Tibial nerve (tissue), 4 donors: ENCODE data around the gene RPS6KA5. TPM values are rescaled to one million over a fixed set of nuclear protein-coding genes. Genes with fewer than 3 reads are reported as not detected.

Experiments used
- DNase-seq, 2 donors: peaks; one replicate each; pipeline ENCODE4 v3.0.0-alpha.2; 2019; ENCODE audit warnings: low spot score in 2 of 2
- H3K27ac ChIP-seq, 4 donors: fragments of 200-600 bp; sonication (generic) in 3 of 4; one replicate each; pipeline ENCODE4 v1.5.1; 2017 to 2019; ENCODE audit warnings: mild to moderate bottlenecking in 1 of 4
- H3K27me3 ChIP-seq, 2 donors: fragments of 200-600 bp; sonication (generic) in 1 of 2; one replicate each; pipeline versions ENCODE4 v1.5.1 to v1.6.0; 2017 to 2019
- H3K36me3 ChIP-seq, 3 donors: fragments of 200-600 bp; sonication (generic); one replicate each; pipeline ENCODE4 v1.5.1; 2018 to 2019
- H3K4me1 ChIP-seq, 4 donors: fragments of 200-600 bp; sonication (generic) in 3 of 4; one replicate each; pipeline ENCODE4 v1.5.1; 2017 to 2019
- H3K4me3 ChIP-seq, 4 donors: fragments of 200-600 bp; sonication (generic) in 3 of 4; one replicate each; pipeline ENCODE4 v1.5.1; 2017 to 2019; ENCODE audit warnings: mild to moderate bottlenecking in 1 of 4, moderate library complexity in 1 of 4
- H3K9me3 ChIP-seq, 4 donors: fragments of 200-600 bp; sonication (generic) in 3 of 4; one replicate each; pipeline ENCODE4 v1.5.1; 2017 to 2019
- EP300 ChIP-seq, 2 donors: sonication (generic); formaldehyde crosslinking; IDR thresholded peaks; one replicate each; pipeline ENCODE4 v1.6.1; 2017; ENCODE audit warnings: antibody characterized with exemption in 2 of 2, mild to moderate bottlenecking in 1 of 2
- POLR2A ChIP-seq, 2 donors: fragments of 450-650 bp; IDR thresholded peaks; one replicate each; pipeline ENCODE4 v1.6.1; 2017; ENCODE audit warnings: antibody characterized with exemption in 2 of 2, mild to moderate bottlenecking in 2 of 2, moderate library complexity in 2 of 2
- WGBS, 2 donors: methylation state at CpG; one replicate each; pipeline ENCODE4 v1.1.5; 2018; 5-methylcytosine and 5-hydroxymethylcytosine counted together
- total RNA-seq, 4 donors: library from RNA; depleted of rRNA; stranded (reverse); fragments of >200 nt; gene quantifications; one replicate each; pipeline ENCODE4 v1.1.0, GENCODE V29; 2016
- TF ChIP-seq, protein P1 (sequence below), 5 experiments: fragments of 200-600 bp in 3 of 5; fragments of 450-650 bp in 2 of 5; sonication (generic) in 3 of 5; IDR thresholded peaks; one replicate each; pipeline ENCODE4 v1.5.1; 2016 to 2019; ENCODE audit warnings: antibody characterized with exemption in 5 of 5, mild to moderate bottlenecking in 3 of 5, moderate library complexity in 2 of 5

RPS6KA5 gene
- total RNA-seq, 4 donors from 2014 or later = 8.4 to 12.7 (median 10.1) TPM

DNA sequence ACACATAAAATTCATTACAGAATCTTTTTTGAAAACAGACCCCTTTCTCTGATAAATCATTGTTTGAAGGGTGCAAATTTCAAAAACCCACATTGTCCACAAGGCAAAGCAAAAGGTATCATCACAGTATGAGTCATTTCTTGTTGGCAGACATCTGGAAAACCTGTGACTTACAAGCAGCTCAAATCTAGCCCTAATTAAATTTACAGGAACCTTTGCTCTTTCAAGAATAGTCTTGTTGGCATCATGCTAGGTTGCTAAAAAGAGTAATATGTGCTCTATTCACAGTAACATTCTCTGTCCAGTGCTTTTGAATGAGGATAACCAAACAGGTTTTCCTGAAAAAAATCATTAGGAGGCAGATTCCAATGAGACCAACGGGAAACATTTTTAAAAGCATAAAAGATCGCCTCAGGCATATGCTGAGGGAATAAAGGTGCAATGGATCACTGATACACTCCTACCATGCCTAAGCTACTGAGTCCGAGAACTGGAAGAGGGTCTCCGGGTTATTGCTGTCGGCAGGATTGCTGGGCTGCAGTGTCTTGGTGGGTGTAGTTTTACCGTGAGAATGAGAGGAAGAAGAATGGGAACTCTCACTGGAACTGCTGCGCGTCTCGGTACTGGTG is 188.7 kb downstream of the RPS6KA5 start:
- 85 to 86% methylated on average over 9 of the region's 9 CpGs for WGBS, 2 donors
- peaks cover 0 to 36% (median 0%) of the 10 kb centered on the region in 3 donors for H3K36me3 ChIP-seq
- no peaks in the 10 kb centered on the region for H3K9me3 ChIP-seq
- no peak overlapping the region for H3K4me3 ChIP-seq
- H3K27ac ChIP-seq = no peak overlapping the region
- TF ChIP-seq EP300 (IDR thresholded peaks at IDR 0.05) (no peak), POLR2A (IDR thresholded peaks at IDR 0.05) (no peak)
- TF ChIP-seq, protein P1, sequence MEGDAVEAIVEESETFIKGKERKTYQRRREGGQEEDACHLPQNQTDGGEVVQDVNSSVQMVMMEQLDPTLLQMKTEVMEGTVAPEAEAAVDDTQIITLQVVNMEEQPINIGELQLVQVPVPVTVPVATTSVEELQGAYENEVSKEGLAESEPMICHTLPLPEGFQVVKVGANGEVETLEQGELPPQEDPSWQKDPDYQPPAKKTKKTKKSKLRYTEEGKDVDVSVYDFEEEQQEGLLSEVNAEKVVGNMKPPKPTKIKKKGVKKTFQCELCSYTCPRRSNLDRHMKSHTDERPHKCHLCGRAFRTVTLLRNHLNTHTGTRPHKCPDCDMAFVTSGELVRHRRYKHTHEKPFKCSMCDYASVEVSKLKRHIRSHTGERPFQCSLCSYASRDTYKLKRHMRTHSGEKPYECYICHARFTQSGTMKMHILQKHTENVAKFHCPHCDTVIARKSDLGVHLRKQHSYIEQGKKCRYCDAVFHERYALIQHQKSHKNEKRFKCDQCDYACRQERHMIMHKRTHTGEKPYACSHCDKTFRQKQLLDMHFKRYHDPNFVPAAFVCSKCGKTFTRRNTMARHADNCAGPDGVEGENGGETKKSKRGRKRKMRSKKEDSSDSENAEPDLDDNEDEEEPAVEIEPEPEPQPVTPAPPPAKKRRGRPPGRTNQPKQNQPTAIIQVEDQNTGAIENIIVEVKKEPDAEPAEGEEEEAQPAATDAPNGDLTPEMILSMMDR (IDR thresholded peaks at IDR 0.05) = no peak
- no peak for DNase-seq
- H3K27me3 ChIP-seq = no peaks in the 10 kb centered on the region
- peaks cover 0 to 8% (median 0%) of the 10 kb centered on the region in 4 donors for H3K4me1 ChIP-seq

DNA sequence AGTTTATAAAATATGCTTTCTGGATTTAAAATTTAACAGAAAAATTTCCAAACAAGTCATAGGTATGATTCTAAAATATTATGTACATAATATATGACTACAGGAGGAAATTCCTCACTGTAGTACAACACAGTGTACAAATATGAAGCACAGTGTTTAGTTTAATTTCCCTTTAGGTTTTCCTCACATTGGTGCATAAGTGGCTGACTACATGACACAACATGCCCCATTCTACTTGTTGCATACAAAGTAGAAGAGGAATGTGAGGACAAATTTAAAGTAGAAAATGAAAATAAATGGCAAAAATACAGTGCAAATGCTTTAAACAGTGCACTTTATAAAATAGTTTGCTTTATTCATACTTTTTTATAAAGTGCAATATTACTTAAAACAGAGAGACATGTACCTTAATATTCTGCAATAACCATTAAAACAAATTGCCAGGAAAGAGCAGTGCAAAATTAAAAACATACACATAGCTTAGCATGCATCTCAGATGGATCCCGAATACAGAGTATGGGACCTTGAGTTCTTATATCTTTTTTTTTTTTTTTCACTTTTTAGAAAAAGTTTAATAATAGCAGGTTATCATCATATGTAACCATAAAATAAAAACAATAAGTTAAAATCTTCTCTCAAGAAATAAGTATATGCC is 189.4 kb downstream of the RPS6KA5 start:
- TF ChIP-seq EP300 (IDR thresholded peaks at IDR 0.05) (no peak), POLR2A (IDR thresholded peaks at IDR 0.05) (no peak)
- TF ChIP-seq, protein P1 (IDR thresholded peaks at IDR 0.05) = no peak
- Histone ChIP-seq H3K9me3 (no peaks in the 10 kb centered on the region), H3K4me1 (peaks cover 0 to 9% (median 0%) of the 10 kb centered on the region in 4 donors), H3K36me3 (peaks cover 0 to 32% (median 0%) of the 10 kb centered on the region in 3 donors), H3K27me3 (no peaks in the 10 kb centered on the region), H3K27ac (no peak overlapping the region), H3K4me3 (no peak overlapping the region)
- 83 to 87% methylated on average over 1 of the region's 1 CpG for WGBS, 2 donors
- DNase-seq = no peak

DNA sequence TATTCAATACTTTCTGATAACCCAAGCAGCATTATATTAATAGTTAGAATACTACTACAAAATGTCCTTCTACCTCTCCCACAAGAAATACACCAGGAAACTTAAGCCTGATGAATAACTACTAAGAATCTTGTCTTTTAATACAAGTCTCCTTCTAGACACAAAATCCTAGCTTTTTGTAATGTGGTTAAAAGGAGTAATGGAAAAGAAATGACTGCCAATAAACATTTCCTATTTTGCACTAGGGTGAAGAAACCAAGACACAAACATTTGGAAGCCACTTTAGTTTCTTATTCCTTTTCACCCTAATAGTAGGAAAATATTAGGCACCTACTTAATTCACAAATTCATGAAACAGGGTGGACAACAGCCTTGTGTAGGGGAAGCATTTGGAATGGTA is 192.9 kb downstream of the RPS6KA5 start:
- Histone ChIP-seq H3K27me3 (no peaks in the 10 kb centered on the region), H3K4me3 (no peak overlapping the region), H3K4me1 (peaks cover 0 to 9% (median 0%) of the 10 kb centered on the region in 4 donors), H3K36me3 (peaks cover 0 to 10% (median 0%) of the 10 kb centered on the region in 3 donors), H3K9me3 (no peaks in the 10 kb centered on the region), H3K27ac (no peak overlapping the region)
- DNase-seq = no peak
- no peak for TF ChIP-seq EP300 (IDR thresholded peaks at IDR 0.05)
- TF ChIP-seq POLR2A (IDR thresholded peaks at IDR 0.05) = no peak
- TF ChIP-seq, protein P1 (IDR thresholded peaks at IDR 0.05) = no peak

DNA sequence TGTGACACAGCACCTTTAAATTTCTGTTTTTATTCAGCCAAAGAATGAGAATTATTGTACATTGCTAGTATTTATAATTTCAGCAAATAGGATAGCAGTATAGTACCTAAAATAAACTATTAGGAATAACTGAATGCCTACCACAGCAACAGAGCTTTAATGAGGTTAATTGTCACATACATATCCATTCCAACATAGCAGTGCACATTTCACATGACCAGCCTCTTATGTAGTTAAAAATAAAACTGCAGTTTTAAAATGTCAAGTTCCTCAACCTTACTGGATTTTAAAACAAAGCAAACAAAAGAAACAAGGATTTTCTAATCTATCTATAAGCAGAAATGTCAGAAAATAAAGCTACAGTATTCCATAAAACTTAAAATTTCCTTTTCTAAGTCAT is 193.6 kb downstream of the RPS6KA5 start:
- TF ChIP-seq, protein P1 (IDR thresholded peaks at IDR 0.05) = no peak
- TF ChIP-seq POLR2A (IDR thresholded peaks at IDR 0.05) = no peak
- no peak for TF ChIP-seq EP300 (IDR thresholded peaks at IDR 0.05)
- H3K4me1 ChIP-seq = peaks cover 0 to 9% (median 0%) of the 10 kb centered on the region in 4 donors
- H3K36me3 ChIP-seq = peaks cover 0 to 3% (median 0%) of the 10 kb centered on the region in 3 donors
- H3K9me3 ChIP-seq = no peaks in the 10 kb centered on the region
- DNase-seq = no peak
- no peak overlapping the region for H3K4me3 ChIP-seq
- H3K27me3 ChIP-seq = no peaks in the 10 kb centered on the region
- no peak overlapping the region for H3K27ac ChIP-seq

DNA sequence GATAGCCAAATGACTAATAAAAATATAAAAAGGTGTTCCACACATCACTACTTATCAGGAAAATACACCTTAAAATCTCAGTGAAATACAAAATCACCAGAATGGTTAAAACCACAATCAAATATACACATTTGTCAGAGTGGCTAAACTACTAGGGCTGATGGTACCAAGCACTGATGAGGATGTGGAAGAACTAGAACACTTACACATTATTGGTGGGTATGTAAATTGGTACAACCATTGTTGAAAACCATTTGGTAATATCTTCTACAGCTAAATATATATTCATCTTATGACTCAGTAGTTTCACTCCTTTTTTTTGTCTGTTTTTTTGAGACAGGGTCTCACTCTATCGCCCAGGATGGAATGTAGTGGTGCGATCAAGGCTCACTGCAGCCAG is 195.7 kb downstream of the RPS6KA5 start:
- no peak overlapping the region for H3K4me3 ChIP-seq
- no peak for DNase-seq
- H3K27me3 ChIP-seq = no peaks in the 10 kb centered on the region
- WGBS, 2 donors = 99 to 100% methylated on average over 2 of the region's 2 CpGs
- no peaks in the 10 kb centered on the region for H3K36me3 ChIP-seq
- H3K27ac ChIP-seq = no peak overlapping the region
- no peak for TF ChIP-seq EP300 (IDR thresholded peaks at IDR 0.05)
- TF ChIP-seq, protein P1 (IDR thresholded peaks at IDR 0.05) = no peak
- no peak for TF ChIP-seq POLR2A (IDR thresholded peaks at IDR 0.05)
- no peaks in the 10 kb centered on the region for H3K9me3 ChIP-seq
- peaks cover 0 to 9% (median 0%) of the 10 kb centered on the region in 4 donors for H3K4me1 ChIP-seq
